DND-41 (cell line): ENCODE results near the gene UPP2.

Source experiments
- ATAC-seq: fragments of 200-7000 bp; cut with Tn5 transposase; 3 replicates; pipeline ENCODE4 v1.9.1; 2021; ENCODE audit warnings: low read depth; ENCODE audit not compliant: insufficient read depth
- DNase-seq: peaks from one replicate; pipeline ENCODE4 v3.0.0-alpha.2; 2020
- H2AFZ ChIP-seq: 2 replicates; pipeline ENCODE4 v1.6.0; 2012; ENCODE audit warnings: low read depth, low read length
- H3K27ac ChIP-seq: 2 replicates; pipeline ENCODE4 v1.5.1; 2012; ENCODE audit warnings: low read length, inconsistent platforms
- H3K27me3 ChIP-seq: fragments of 200-600 bp; sonication (generic); 2 replicates; pipeline ENCODE4 v1.6.0; 2012; ENCODE audit warnings: low read length, mild to moderate bottlenecking, inconsistent platforms; ENCODE audit not compliant: insufficient read depth, poor library complexity
- H3K36me3 ChIP-seq: 2 replicates; pipeline ENCODE4 v1.5.1; 2012; ENCODE audit warnings: low read length, inconsistent platforms; ENCODE audit not compliant: insufficient read depth
- H3K4me1 ChIP-seq: 2 replicates; pipeline ENCODE4 v1.5.1; 2012; ENCODE audit warnings: mild to moderate bottlenecking, low read length; ENCODE audit not compliant: insufficient read depth
- H3K4me2 ChIP-seq: 2 replicates; pipeline ENCODE4 v1.6.0; 2012; ENCODE audit warnings: mild to moderate bottlenecking, moderate library complexity, low read length, inconsistent platforms; ENCODE audit not compliant: insufficient read depth
- H3K4me3 ChIP-seq, 2 experiments: fragments of 200-600 bp in 1 of 2; shearing (Covaris generic) in 1 of 2; 2 replicates each; pipeline ENCODE4 v1.5.1; 2012 to 2016; ENCODE audit warnings: inconsistent platforms in 2 of 2, low read length in 2 of 2, mild to moderate bottlenecking in 2 of 2, low read depth in 1 of 2, moderate library complexity in 1 of 2
- H3K79me2 ChIP-seq: 2 replicates; pipeline ENCODE4 v1.6.0; 2012; ENCODE audit warnings: low read length, inconsistent platforms; ENCODE audit not compliant: insufficient read depth
- H3K9ac ChIP-seq: 2 replicates; pipeline ENCODE4 v1.6.0; 2012; ENCODE audit warnings: low read depth, mild to moderate bottlenecking, inconsistent platforms, low read length, moderate library complexity
- H3K9me3 ChIP-seq: 2 replicates; pipeline ENCODE4 v1.5.1; 2012; ENCODE audit warnings: low read length, moderate library complexity, mild to moderate bottlenecking, inconsistent platforms; ENCODE audit not compliant: insufficient read depth, severe bottlenecking
- H4K20me1 ChIP-seq: 2 replicates; pipeline ENCODE4 v1.6.0; 2012; ENCODE audit warnings: low read length; ENCODE audit not compliant: insufficient read depth
- EZH2 ChIP-seq: IDR thresholded peaks from 3 replicates; pipeline ENCODE4 v1.6.1; 2012; ENCODE audit warnings: borderline replicate concordance, low read depth, mild to moderate bottlenecking, moderate library complexity, low read length, inconsistent platforms; ENCODE audit not compliant: severe bottlenecking
- TF ChIP-seq, protein P1 (sequence below): IDR thresholded peaks from 2 replicates; pipeline ENCODE4 v1.5.1; 2012; ENCODE audit warnings: borderline replicate concordance, low read length, moderate library complexity, mild to moderate bottlenecking; ENCODE audit not compliant: poor library complexity, severe bottlenecking; ENCODE audit errors: extremely low read depth

Gene UPP2

DNA sequence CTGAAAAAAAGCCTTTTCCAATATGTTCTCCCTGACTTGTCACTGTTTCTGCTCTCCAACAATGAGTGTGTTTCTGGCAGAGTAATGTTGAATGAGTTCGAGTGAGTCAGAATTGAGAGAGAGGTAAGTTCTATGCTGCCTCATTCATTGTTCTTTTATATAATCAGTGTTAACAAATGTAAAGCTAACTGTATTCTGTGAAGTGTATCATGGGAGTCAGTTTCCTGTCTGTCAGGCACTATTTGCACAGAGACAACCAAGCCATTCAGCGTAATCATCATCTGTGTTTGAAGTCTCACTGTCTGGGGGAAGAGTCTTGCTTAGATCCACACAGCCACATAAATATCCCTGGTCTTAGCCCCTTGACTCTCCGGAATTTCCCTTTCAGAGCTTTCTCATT lies 22.0 kb upstream of the UPP2 start:
- Histone ChIP-seq H3K27me3 (no peaks in the 10 kb centered on the region), H3K9ac (no peak overlapping the region), H3K36me3 (no peaks in the 10 kb centered on the region), H3K4me2 (no peak overlapping the region), H4K20me1 (no peaks in the 10 kb centered on the region), H2AFZ (no peak overlapping the region), H3K4me3 (no peak overlapping the region), H3K4me1 (no peaks in the 10 kb centered on the region), H3K79me2 (no peaks in the 10 kb centered on the region), H3K9me3 (no peaks in the 10 kb centered on the region), H3K27ac (no peak overlapping the region)
- ATAC-seq (no peak), DNase-seq (no peak)
- TF ChIP-seq EZH2: no peak
- TF ChIP-seq, protein P1, sequence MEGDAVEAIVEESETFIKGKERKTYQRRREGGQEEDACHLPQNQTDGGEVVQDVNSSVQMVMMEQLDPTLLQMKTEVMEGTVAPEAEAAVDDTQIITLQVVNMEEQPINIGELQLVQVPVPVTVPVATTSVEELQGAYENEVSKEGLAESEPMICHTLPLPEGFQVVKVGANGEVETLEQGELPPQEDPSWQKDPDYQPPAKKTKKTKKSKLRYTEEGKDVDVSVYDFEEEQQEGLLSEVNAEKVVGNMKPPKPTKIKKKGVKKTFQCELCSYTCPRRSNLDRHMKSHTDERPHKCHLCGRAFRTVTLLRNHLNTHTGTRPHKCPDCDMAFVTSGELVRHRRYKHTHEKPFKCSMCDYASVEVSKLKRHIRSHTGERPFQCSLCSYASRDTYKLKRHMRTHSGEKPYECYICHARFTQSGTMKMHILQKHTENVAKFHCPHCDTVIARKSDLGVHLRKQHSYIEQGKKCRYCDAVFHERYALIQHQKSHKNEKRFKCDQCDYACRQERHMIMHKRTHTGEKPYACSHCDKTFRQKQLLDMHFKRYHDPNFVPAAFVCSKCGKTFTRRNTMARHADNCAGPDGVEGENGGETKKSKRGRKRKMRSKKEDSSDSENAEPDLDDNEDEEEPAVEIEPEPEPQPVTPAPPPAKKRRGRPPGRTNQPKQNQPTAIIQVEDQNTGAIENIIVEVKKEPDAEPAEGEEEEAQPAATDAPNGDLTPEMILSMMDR: no peak

- H3K4me3 ChIP-seq: no peak overlapping the region
- ATAC-seq: no peak
- H4K20me1 ChIP-seq: no peaks in the 10 kb centered on the region
- no peak overlapping the region for H3K9ac ChIP-seq
- H3K79me2 ChIP-seq: no peaks in the 10 kb centered on the region
- TF ChIP-seq, protein P1: no peak
- TF ChIP-seq EZH2: no peak
- no peaks in the 10 kb centered on the region for H3K9me3 ChIP-seq
- H3K36me3 ChIP-seq: no peaks in the 10 kb centered on the region
- H2AFZ ChIP-seq: no peak overlapping the region
- no peaks in the 10 kb centered on the region for H3K27me3 ChIP-seq
- H3K27ac ChIP-seq: no peak overlapping the region
- H3K4me2 ChIP-seq: no peak overlapping the region
- no peak for DNase-seq
- H3K4me1 ChIP-seq: no peaks in the 10 kb centered on the region
Measured at GRCh38 chr2:158088093-158088492, 13.6 kb upstream of the UPP2 start.

DNA sequence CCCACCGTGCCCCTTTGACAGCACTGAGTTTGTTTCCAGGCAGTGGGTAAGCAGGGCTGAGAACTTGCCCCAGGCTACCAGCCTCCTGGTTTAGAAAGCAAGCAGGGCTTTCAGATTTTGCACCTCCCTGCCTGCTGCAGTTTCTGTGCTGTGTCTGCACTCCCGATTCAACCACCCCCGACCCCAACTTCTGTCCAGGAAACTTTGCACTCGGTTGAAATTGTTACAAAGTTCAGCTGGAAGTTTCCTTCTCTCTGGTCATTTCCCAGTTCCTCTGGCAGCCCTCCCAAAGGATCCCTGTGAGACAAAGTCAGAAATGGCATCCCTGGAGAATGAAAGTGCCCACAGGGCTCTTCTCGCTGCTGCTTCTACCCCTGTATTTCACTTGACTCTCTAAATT lies 12.4 kb upstream of the UPP2 start:
- TF ChIP-seq EZH2: no peak
- TF ChIP-seq, protein P1: no peak
- Histone ChIP-seq H3K4me3 (no peak overlapping the region), H3K27ac (no peak overlapping the region), H3K9ac (no peak overlapping the region), H3K36me3 (no peaks in the 10 kb centered on the region), H3K9me3 (no peaks in the 10 kb centered on the region), H3K4me2 (no peak overlapping the region), H3K27me3 (no peaks in the 10 kb centered on the region), H3K79me2 (no peaks in the 10 kb centered on the region), H2AFZ (no peak overlapping the region), H3K4me1 (no peaks in the 10 kb centered on the region), H4K20me1 (no peaks in the 10 kb centered on the region)
- DNase-seq: no peak
- no peak for ATAC-seq

DNA sequence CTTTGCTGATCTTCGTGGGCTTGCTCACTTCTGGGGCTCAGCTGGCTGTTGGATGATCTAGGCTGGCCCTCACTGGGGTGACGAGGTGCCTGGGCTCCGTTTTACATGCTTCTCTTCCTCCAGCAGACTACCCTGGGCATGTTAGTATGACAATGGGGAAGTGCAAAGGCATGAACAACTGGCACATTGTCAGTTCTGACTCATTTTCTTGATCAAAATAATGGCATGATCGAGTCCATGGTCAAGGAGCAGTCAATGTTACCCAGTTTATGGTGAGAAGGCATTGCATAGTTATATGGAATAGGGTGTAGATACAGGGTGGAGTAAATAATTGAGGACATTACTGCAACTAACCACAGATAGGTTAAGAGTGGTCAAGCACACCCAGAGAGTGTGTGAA lies 10.0 kb upstream of the UPP2 start:
- DNase-seq (no peak), ATAC-seq (no peak)
- H3K27me3 ChIP-seq: peaks cover 5% of the 10 kb centered on the region
- no peaks in the 10 kb centered on the region for H3K4me1 ChIP-seq
- H4K20me1 ChIP-seq: no peaks in the 10 kb centered on the region
- no peaks in the 10 kb centered on the region for H3K79me2 ChIP-seq
- no peak overlapping the region for H3K9ac ChIP-seq
- no peak overlapping the region for H3K4me2 ChIP-seq
- no peak overlapping the region for H3K4me3 ChIP-seq
- H3K9me3 ChIP-seq: no peaks in the 10 kb centered on the region
- H2AFZ ChIP-seq: no peak overlapping the region
- no peak overlapping the region for H3K27ac ChIP-seq
- TF ChIP-seq EZH2: no peak
- TF ChIP-seq, protein P1: no peak
- no peaks in the 10 kb centered on the region for H3K36me3 ChIP-seq
